Activated CD4-positive, alpha-beta T cell treated with anti-CD3 and anti-CD28 coated beads for 4 hours (primary cell): ENCODE data around the gene ZNF653.

Source experiments
- DNase-seq, 2 donors: peaks; one replicate each; pipeline ENCODE4 v3.0.0-alpha.2; 2020

ZNF653 gene

DNA sequence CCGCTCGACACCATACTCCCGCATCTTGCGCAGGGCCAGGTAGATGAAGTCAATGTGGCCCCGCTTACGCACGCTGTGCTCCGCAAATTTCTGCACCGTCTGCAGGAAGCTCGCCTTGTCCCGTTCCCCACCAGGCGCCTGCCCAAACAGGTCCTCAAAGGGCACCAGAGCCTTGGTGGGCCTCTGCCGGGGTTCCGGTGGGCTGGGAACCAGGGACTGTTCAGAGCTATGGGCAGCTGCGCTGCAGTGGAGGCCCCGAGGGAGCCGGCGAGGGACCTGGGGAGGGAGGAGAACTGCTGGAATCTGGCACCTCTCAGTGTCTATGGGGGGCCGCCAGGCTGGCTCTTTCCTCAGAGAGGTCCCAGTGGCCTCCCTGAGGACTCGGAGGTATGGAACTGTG lies 8.3 kb upstream of the ZNF653 start:
- no peak for DNase-seq

GRCh38 chr19:11510444-11510843 lies 4.8 kb upstream of the ZNF653 start:
- DNase-seq = no peak

- no peak for DNase-seq
Measured at GRCh38 chr19:11507370-11508078, 1.9 kb upstream of the ZNF653 start.

- no peak for DNase-seq
Measured at GRCh38 chr19:11506967-11507366, 1.3 kb upstream of the ZNF653 start.

DNA sequence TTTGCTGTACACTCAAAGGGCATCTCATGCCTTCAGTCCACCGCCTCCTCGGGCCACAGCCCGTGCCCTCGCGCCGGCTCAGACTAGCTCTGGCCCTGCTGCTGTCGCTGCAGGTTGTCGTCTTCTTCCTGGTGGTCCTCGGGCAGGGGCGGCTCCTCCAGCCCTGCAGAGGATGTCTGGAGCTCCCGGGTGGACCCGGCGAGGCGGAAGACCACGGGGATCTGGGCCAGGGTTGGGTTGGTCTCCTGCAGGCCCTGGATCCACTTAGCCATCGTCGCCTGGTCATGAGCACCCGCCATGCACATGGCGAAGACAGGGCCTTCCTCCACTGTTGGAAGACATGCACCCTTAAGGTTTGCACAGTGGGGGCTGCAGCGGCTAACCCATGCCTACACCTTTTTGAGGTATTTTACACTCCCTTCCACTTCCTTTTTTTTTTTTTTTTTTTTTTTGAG lies 489 bp upstream of the ZNF653 start:
- DNase-seq = no peak

DNA sequence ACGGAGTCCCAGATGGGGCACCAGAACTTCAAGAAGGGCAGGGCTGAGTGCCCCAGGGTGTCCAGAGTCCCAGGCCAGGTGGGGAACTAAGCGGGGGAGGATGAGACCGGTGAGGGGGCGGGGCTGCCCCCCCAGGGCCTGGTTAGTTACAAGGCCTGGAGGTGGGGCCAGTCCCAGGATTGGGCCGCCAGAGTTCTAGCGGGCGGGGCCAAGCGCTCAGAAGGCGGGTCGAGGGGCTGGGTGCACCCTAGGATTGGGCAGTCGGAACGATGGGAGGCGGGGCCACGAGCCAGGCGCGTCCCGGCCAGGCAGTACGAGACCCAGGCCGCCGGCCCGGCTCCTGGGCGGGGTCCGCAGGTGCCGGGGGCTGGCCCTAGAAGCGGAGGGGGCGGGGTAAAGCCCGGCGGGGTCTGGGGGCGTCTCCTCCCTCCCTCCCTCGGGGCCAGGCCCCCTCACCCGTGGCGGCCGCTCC lies 571 bp downstream of the ZNF653 start:
- DNase-seq = peak; percentile 96

DNA sequence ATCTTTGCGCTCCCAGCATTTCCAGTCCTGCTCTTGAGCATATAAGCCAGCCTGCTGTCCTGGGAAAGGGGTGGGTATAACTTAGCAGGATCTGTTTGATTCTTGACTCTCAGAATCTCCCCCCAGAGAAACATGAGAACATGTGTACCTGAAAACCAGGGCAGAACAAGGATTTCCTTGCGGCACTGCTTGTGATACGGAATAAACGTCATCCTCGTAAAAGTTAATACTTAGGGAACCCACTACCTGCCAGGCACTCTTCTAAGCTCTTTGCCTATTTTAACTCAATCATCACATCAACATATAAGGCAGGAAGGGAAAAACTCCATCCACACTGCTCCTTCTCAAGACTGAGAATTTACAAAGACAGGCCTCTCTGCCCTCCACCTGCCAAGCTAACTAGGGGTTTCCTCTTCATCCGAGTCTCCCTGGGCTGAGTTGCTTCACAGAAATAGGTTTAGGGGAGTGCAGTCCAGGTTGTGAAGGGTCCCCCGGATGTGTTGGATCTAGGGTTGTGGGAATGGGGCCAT lies 1.1 kb downstream of the ZNF653 start:
- no peak for DNase-seq

GRCh38 chr19:11499890-11500420 lies 5.7 kb downstream of the ZNF653 start:
- no peak for DNase-seq

- DNase-seq = no peak
Measured at GRCh38 chr19:11499220-11499726, 6.4 kb downstream of the ZNF653 start.

- peak; percentile 56 to 67 for DNase-seq
Measured at GRCh38 chr19:11496391-11497163, 9.1 kb downstream of the ZNF653 start.

GRCh38 chr19:11495885-11496284 lies 9.8 kb downstream of the ZNF653 start:
- no peak for DNase-seq

DNA sequence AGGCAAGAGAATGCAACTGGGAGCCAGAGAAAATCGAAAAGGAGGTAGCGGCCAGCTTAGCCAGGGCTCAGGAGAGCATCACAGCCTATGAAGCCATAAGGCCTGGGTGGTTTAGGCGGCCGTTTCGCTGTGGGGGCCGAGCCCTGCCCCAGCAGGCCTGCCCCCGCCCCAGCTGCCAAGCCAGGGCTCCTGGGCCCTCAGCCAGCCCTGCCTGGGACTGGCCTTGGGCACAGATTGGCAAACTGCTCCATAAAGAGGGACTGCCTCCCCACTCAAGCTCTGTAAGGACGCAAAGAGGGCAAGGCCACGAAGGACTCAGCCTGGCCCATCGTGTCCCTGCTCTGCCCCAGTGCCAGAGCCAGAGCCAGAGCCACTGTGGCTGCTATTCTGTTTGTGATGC lies 10.2 kb downstream of the ZNF653 start:
- no peak for DNase-seq

DNA sequence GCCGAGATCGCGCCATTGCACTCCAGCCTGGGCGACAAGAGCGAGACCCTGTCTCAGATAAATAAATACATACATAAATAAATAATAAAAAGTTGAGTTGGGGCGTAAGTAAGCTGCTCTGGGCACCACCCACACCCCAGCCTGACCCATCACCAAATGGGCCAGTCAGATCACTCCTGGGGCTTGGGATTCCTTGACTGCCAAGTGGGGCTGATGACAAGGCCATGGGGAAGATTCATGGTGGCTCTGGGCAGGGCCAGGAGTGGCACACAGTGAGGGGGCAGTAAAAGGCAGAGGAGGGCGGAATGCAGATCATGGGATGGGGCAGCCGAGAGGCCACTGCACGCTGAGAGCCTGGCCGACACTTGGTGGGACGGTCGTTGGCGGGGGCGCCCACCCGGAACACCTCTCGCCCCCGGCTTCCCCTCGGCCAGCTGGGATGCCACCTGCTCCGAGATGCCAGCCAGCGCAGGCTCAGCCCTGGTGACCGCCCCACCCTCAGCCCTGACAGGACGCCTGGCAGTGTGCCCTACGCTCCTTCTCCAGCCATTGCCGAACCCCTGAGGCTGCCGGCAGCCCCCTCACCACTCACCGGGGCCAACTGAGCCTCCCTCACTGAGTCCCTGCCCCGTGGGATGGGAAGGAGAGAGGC lies 10.9 kb downstream of the ZNF653 start:
- DNase-seq = no peak

DNA sequence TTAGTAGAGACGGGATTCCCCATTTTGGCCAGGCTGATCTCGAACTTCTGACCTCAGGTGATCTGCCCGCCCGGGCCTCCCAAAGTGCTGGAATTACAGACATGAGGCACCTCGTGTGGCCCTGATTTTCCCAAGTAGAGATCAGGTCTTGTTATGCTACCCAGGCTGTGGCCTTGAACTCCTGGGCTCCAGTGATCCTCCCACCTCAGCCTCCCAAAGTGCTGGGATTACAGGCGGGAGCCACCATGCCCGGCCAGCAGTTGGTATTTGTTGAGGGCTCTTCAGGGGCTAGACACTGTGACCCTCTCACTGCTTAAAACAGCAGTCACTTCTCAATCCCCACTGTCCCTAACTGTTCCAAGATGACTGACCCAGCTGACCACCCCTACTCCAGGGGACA lies 16.3 kb downstream of the ZNF653 start:
- no peak for DNase-seq

GRCh38 chr19:11486661-11487503 lies 18.8 kb downstream of the ZNF653 start:
- no peak for DNase-seq

DNA sequence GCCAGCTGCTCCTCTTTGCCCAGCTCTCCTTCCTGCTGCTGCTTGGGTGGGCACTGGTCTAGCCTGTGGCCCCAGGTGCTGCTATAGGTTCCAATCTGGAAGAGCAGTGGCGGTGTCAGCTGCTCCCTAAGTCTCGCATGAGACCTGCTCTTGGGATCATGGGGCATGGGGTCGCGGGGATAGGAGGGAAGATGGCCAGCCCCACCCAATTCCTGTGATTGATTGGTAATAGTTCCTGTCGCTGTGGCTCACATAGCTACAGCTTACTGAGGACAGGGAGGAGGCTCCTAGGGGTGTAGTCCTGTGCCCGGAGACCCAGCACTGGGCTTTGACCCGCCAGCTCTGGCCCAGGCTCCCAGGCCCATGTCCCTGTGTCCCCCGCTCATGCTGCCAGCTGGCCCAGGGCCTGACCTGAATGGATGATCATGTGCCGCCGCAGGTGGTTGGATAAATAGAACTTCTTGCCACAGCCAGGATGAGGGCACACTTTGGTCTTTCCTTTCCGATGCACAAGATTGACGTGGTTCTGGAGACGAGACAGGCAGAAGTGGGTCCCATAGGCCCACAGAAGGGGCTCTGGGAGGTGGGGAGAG lies 20.3 kb downstream of the ZNF653 start:
- DNase-seq = no peak

GRCh38 chr19:11483366-11484111 lies 22.1 kb downstream of the ZNF653 start:
- DNase-seq = no peak

DNA sequence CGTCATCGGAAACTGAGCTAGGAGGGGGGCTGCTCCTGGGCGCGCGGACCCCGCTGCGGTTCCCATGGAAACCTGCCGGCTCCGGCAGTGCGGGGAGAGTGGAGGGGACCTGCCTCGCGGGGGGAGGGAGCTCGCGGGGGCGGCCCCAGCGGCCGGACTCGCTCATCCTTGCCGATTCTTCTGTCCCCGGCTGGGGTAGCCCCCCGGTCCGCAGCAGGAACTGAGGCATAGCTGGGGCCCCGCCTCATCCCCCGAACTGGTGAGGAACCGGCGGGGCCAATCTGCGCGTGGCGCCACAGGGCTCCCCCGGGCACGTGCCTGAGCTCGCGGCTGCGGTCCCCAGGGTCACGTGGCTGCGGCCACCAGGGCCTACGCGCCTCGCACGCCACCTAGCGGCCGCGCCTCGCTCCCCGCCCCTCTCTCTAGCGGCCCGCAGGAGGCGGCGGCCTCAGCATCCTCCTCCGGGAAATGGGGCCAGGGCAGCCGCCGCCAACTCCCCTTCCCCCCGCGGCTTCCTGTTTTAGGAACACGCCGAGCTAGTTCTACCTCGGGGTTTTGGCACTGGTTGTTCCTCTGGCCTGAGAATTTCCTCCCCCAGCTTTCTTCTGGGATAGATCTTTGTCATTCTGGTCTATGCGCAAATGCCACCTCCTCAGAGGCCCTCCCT lies 23.1 kb downstream of the ZNF653 start:
- peak; percentile 67 to 77 for DNase-seq

DNA sequence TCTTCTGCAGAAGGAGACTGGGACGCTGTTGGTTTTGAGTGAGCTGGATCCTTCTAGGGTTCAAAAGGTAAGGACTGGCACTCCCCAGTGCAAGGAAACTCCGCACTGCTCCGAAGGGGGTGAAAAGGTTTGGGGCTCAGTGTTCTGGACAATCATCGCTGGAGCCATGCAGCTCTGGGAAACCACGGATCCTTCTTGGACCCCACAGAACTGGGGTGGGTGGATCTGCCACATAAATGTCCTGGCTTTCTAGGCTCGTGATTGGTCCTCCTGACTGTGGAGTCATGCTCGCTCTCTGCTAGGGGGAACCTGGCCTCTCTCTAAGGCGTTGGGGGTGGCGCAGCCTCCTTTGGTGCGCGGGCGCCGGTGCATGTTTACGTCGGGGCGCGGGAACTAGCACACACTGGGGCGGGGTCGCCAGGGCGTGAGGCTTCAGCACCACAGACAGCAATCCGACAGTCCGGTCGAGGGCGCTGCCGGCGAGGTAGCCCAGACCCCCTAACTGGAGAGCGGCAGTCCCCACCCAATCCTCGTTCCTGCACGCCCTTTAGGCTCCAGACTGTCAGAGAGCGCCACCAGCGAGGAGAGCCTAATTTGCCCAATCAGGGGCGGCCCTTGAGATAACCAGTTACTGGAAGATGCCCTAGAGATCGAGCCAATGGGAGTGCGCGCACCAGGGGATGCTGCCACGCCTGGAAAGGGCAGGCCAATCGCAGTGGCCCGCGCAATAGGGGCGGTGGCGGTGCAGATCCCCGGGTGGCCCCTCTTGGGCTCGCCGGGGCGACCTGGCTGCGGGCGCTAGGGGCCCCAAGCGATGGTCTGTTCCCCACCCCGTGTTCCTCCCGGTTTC lies 23.9 kb downstream of the ZNF653 start:
- peak; percentile 53 to 62 for DNase-seq
